ENCODE measurements around the gene DOCK2. TPM values are rescaled to one million over a fixed set of nuclear protein-coding genes. Genes with fewer than 3 reads are reported as not detected.
"Not testable (repeated sequence)": the region's sequence is repeated elsewhere in the genome, so short reads cannot be mapped to it uniquely, and the experiment has no call there.

Gene DOCK2
- total and polyA plus RNA-seq, 8 donors: 4.3 to 101 (median 5.3) TPM

DNA sequence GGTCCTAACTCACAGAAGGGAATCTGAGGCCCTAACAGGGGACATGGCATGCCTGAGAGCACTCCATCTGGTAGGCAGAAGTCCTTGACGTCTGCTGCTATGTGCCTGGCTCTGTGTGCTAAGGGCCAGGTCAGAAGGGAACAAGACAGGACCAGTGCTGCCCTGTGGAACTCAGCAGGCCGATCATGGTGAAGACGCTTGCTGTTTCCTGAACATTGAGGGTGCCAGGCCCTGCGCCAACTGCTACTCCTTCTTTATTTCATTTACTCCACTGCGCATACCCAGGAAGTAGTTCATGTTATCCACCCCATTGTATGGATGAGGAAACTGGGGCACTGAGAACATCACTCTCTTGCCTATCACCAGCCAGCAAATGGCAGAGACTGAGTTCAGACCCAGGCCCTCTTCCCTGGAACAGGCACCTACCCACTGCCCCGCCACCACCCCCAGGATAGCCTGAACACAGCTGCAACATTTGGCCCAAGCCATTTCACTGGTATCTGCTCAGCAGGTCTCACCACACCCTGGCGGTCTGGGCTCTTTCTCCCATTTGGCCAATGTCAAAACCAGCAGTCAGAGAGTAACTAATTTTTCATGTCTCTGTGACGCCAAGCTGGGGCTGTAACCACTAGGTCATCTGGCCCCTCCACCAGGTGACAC is 443.8 kb downstream of the DOCK2 start:
- H3K36me3 ChIP-seq: peaks cover 0 to 92% of the 10 kb centered on the region in 2 donors

GRCh38 chr5:170081616-170082015 is 444.5 kb downstream of the DOCK2 start:
- TF ChIP-seq CTCF (IDR thresholded peaks at IDR 0.05): no peak
- Histone ChIP-seq H3K27ac (no peak overlapping the region), H3K36me3 (peaks cover 0 to 93% of the 10 kb centered on the region in 2 donors), H3K4me3 (no peak overlapping the region), H3K9me3 (no peaks in the 10 kb centered on the region), H3K27me3 (no peaks in the 10 kb centered on the region), H3K4me1 (no peaks in the 10 kb centered on the region)
- ATAC-seq: no peak
- DNase-seq: no peak
- intact Hi-C loops (cut with DNase I): no loop called here

More for the DNA sequence above, 443.8 kb downstream of the DOCK2 start:
- no peaks in the 10 kb centered on the region for H3K27me3 ChIP-seq
- no peak for TF ChIP-seq CTCF (IDR thresholded peaks at IDR 0.05)
- intact Hi-C loops (cut with DNase I): no loop called here
- no peaks in the 10 kb centered on the region for H3K9me3 ChIP-seq
- no peak overlapping the region for H3K27ac ChIP-seq
- H3K4me3 ChIP-seq: no peak overlapping the region
- DNase-seq: no peak
- no peak for ATAC-seq
- H3K4me1 ChIP-seq: no peaks in the 10 kb centered on the region

- peaks cover 0 to 88% of the 10 kb centered on the region in 2 donors for H3K36me3 ChIP-seq
- intact Hi-C loops (cut with DNase I): no loop called here
- H3K4me1 ChIP-seq: no peaks in the 10 kb centered on the region
- TF ChIP-seq CTCF (IDR thresholded peaks at IDR 0.05): no peak
- DNase-seq (no peak), ATAC-seq (no peak)
- H3K4me3 ChIP-seq: no peak overlapping the region
- H3K27me3 ChIP-seq: no peaks in the 10 kb centered on the region
- no peak overlapping the region for H3K27ac ChIP-seq
- no peaks in the 10 kb centered on the region for H3K9me3 ChIP-seq
Measured at GRCh38 chr5:170082701-170083100, 445.6 kb downstream of the DOCK2 start.

- Histone ChIP-seq H3K27me3 (no peaks in the 10 kb centered on the region), H3K9me3 (no peaks in the 10 kb centered on the region), H3K36me3 (peaks cover 0 to 43% of the 10 kb centered on the region in 2 donors), H3K4me1 (no peaks in the 10 kb centered on the region), H3K27ac (no peak overlapping the region), H3K4me3 (no peak overlapping the region)
- intact Hi-C loops (cut with DNase I): no loop called here
- TF ChIP-seq CTCF (IDR thresholded peaks at IDR 0.05): no peak
- no peak for DNase-seq
- ATAC-seq: no peak
Measured at GRCh38 chr5:170087168-170087817, 450.2 kb downstream of the DOCK2 start.

DNA sequence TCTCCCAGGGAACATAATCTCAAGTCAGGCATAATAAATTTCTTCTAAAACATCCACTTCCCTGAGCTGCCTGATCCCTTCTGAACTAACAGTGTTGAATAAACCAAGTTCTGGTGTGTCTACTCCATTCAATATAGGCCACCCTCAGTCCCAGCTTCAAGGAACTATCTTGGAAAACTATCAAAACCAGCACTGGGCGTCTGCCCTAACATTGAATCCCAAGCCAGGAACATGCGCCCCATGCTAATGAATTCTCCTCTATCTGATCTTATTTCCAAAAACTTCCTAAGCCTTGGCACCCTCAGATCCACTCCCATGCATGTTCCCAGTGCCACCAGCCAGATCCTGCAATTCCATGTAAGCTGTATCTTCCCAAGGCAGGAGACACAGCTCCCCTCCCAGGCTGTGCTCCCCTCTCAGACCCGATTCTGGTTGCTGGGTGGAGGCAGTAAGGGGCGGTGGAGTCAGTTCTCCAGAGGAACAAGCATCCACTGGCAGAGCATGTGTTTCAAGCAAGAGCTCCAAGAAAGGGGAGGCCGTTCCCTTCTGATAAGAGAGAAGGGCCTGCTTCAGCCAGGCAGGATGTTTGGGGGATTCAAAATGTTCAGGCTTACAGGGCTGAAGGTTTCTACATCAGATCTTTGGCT is 455.5 kb downstream of the DOCK2 start:
- H3K27me3 ChIP-seq: no peaks in the 10 kb centered on the region
- H3K4me1 ChIP-seq: peaks cover 0 to 24% of the 10 kb centered on the region in 2 donors
- no peak for ATAC-seq
- intact Hi-C loops (cut with DNase I): no loop called here
- H3K36me3 ChIP-seq: peaks cover 0 to 1% of the 10 kb centered on the region in 2 donors
- DNase-seq: no peak
- TF ChIP-seq CTCF (IDR thresholded peaks at IDR 0.05): no peak
- H3K27ac ChIP-seq: no peak overlapping the region
- H3K4me3 ChIP-seq: no peak overlapping the region
- H3K9me3 ChIP-seq: no peaks in the 10 kb centered on the region

DNA sequence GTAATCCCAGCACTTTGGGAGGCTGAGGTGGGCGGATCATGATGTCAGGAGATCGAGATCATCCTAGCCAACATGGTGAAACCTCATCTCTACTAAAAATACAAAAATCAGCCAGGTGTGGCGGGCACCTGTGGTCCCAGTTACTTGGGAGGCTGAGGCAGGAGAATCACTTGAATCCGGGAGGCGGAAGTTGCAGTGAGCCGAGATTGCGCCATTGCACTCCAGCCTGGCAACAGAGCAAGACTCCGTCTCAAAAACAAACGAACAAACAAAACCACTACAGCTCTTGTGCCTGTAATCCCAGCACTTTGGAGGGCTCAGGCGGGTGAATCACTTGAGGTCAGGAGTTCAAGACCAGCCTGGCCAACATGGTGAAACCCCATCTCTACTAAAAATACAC is 457.3 kb downstream of the DOCK2 start:
- H3K36me3 ChIP-seq; intact Hi-C loops (cut with DNase I); H3K27me3 ChIP-seq; H3K4me3 ChIP-seq; H3K27ac ChIP-seq; ATAC-seq; H3K9me3 ChIP-seq; DNase-seq: not testable (repeated sequence)
- H3K4me1 ChIP-seq: peaks cover 0 to 33% of the 10 kb centered on the region in 2 donors
